Measurements from ENCODE around the gene CIT.

The CIT gene

DNA sequence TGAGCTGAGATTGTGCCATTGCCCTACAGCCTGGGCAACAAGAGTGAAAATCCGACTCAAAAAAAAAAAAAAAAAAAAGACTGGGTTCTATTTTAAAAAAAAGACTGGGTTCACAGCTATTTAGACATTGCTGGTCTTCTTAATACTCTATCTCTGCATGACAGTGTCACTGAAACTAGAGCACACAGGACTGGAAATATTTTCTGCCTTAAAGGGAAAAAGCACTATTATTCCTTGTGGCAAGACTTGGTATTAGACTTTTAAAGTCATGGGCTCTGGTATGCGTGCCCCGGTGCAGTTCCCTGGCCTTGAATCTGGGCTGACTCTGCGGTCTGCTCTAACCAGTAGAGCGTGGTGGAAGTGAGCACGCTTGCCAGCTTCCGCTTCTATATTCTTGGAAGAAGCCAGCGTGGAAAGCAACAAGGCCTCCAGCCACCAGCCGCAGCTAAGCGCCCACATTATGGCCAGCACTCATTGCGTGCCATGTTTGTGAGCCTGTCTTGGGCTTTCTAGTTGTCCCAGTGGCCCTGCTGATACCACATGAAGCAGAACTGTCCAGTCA is 177.8 kb downstream of the CIT start:
- no peak for DNase-seq (ENCODE audit: low read depth)

DNA sequence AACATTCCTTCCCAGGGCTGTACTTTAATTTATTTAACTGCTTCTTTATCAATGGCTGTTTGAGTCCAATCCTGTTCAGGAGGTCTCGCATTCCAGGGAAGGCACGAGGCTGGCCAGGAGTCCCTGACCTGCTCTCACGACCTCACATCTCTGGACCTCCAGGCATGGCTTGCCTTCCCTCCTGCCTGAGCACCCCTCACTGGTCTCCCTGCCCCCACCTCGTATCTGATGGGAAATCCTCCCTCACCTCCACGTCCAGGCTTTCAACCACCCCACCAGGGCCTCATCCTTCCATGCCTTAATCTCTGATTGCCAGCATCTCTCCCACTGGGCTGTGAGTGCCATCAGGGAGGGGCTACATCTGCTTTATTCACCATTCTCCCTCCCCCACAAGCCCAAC is 180.2 kb downstream of the CIT start:
- no peak for DNase-seq (ENCODE audit: low read depth)

DNA sequence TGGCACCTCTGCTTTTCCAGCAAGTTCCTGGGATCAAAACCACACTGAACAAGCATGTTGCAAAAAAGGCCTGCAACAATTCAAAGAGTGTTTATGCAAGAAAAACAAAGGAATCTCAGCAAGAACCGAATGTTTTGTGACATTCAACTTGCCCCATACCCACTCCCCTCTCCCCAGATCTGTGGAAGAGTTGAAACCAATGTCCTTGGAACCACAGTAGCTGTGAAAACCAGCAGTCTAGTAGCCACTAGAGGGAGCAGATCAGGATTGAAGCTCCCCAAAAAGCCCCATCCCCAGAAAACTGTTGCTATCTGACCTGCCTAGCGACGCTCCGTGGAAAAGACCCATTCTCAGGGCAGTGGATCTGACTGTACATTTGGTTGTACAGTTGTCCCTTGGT is 182.1 kb downstream of the CIT start:
- no peak for DNase-seq (ENCODE audit: low read depth)

- no peak for DNase-seq (ENCODE audit: low read depth)
Observed at GRCh38 chr12:119694111-119694510, 183.0 kb downstream of the CIT start.

- DNase-seq (ENCODE audit: low read depth), result no peak
Observed at GRCh38 chr12:119693511-119693910, 183.6 kb downstream of the CIT start.

DNA sequence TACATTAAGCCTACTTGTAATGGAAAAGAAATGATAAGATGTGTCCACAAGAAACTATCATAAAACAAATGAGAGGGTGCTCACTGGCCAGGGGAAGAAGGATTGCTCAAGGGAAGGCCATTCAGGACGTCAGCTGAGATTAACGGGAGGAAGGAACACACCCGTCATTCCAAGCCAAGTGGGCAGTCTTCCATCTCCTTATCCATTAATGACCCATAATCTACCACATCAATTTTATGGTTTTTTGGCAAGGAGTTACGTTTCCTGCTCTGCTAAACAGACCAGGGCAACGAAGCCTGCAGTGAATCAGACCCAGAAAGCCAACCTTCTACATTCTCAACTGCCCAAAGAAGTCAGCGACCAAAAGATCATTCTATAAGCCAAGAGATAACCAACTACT is 184.1 kb downstream of the CIT start:
- no peak for DNase-seq (ENCODE audit: low read depth)

- DNase-seq (ENCODE audit: low read depth), result no peak
Observed at GRCh38 chr12:119692410-119692809, 184.7 kb downstream of the CIT start.

GRCh38 chr12:119691202-119691810 is 185.8 kb downstream of the CIT start:
- DNase-seq (ENCODE audit: low read depth), result no peak

DNA sequence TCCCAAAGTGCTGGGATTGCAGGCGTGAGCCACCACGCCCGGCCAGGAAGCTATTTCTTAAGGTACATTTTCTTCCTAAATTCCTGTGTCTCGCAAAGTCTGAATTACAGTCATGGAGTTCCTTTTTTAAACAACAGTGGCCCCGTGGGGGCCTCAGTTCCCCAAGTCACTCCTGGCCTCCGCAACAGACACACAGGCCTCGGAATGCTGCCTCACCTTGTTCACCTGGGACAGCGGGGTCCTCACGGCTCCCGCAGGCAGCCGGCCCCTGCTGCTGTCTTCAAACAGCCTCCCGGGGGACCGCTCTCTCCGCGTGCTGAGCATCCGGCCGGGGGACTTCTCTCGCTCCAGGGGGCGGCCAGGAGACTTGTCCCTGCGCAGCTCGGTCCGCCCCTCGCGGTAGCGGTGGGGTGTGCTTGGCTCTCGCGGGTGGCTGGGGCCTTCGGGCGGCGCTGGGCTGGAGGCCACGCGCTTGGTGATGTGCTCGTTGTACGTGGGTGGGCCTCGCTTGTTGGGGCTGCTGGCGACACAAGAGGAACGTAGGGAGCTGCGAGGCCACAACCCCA is 187.1 kb downstream of the CIT start:
- DNase-seq (ENCODE audit: low read depth), result no peak

DNA sequence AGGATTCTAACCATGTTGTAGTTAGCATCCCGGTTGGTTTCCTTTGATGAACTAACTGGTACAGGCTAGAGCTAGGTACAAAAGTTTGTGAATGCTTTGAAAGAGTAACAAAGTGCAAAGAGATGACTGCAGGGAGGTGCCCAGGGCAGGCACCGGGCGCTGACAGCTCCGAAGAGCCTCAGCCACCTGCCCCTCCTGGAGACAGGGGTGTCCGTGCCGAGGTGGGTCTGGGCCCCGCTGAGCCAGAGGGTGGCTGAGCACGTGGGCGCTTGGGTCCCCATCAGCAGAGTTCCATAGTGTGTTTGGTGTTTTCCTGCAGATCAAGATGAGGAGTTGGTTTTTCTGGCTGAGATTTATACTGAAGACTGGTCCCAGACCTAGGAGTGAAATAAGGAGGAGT is 189.2 kb downstream of the CIT start:
- DNase-seq (ENCODE audit: low read depth), result no peak

- DNase-seq (ENCODE audit: low read depth), result no peak
Observed at GRCh38 chr12:119687406-119687805, 189.7 kb downstream of the CIT start.

- DNase-seq (ENCODE audit: low read depth), result no peak
Observed at GRCh38 chr12:119686776-119687175, 190.3 kb downstream of the CIT start.

DNA sequence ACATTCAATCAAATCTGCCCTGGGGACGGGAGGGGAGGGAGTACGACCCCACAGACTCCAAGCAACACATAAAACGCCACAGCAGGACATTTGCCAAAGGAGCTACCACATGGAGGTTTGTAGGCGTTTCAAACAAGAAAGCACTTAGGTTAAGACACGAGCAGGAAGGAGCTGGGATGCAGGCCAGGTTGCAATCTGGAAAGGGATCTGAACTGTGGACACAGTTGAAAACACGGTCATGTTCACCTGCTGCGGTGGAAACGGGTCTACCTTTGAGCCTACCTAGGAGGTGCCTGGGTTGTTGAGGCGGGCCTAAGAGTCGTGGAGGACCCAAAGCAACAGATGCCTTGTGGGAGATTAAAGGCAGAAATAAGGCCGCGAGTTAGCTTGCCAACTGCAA is 190.8 kb downstream of the CIT start:
- no peak for DNase-seq (ENCODE audit: low read depth)

DNA sequence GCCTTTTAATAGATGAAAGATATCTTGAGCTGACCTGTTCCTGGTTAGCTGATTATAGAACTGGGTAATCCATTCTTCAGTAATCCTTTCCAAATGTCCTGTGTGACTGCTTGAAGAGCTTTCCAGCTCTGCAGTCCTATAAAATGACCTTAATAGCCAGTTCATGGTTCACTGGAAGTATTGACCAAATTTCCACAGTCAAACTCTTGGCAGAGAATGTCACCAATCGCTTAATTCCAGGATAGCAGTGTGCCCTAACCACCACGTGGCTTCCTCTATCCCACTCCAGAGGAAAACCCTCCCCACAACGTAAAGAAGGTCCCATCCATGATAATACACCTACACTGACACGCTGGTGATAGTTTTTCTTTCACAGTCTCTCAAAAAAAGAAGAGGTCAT is 191.7 kb downstream of the CIT start:
- no peak for DNase-seq (ENCODE audit: low read depth)

DNA sequence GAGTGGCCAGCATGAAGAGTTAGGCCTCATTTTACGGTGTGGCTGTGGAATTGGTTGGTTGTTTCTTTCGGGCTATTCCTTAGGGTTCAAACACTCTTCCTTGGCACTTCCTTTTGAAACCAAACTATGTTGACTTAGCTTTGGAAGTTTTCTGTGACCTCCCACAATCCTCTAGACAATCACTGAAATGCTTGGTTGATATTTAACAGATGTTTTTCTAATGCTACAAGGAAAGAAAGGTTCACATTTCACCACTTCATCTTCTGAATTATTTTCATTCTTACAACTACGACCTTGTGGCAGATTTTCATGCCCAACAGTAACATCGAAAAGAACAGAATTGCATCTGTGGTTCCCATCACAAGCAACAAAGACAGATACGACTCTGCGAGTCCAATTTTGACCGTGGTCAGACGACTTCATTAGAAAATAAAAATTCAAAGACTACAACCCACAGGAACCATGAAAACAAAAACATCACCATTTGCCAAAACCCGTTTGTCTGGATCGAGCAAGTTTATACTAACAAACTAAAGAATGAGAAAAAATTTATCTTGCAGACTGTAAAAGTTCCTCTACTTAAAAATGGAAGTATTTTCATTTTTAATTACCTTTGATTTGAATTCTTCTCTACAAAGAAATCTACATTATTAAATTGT is 192.3 kb downstream of the CIT start:
- no peak for DNase-seq (ENCODE audit: low read depth)

GRCh38 chr12:119683816-119684215 is 193.3 kb downstream of the CIT start:
- no peak for DNase-seq (ENCODE audit: low read depth)

GRCh38 chr12:119683413-119683812 is 193.7 kb downstream of the CIT start:
- no peak for DNase-seq (ENCODE audit: low read depth)

- DNase-seq (ENCODE audit: low read depth), result no peak
Observed at GRCh38 chr12:119682639-119683252, 194.4 kb downstream of the CIT start.

DNA sequence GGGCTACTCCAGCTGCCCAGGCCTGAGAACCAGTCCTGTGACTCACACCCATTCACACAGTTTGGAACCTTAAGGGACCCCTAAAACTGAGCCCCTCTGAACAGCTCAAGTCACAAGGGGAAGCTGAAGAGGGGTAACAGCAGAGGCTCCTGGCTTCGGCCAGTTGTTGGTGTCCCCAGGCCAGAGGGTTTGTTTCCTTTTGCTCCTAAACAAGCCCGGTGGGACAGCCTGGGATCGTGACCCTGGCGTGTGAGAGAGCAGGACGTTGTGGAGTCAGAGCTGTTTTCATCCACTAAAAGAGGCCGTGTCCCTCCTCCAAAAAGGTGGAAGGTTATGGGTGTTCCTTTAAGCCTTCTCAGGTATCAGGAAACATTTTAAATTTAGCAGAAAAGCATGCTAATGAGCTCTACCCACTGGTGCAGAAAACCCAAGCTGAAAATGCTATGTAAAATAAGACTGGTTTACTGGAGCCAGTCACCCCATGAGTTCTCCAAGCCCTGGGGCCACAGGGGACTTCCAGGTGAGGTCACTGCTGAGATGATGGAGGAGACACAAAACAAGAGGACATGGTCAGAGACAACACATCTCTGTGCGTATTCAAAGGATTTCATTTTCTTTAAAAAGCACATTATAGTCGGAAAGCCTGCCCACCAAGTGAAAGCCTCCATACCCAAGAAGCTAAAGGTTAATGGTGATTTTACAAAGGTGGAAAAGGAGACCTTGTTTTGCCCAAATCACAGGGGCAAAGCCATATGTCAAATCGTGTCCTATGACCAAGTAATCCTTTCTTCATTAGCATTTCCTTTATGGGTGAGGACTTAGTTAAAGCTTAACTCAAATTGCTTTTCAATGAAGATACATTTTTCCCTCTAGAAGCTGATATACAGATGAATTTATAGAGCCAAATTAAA is 195.1 kb downstream of the CIT start:
- no peak for DNase-seq (ENCODE audit: low read depth)

GRCh38 chr12:119681111-119681510 is 196.0 kb downstream of the CIT start:
- DNase-seq (ENCODE audit: low read depth), result no peak

GRCh38 chr12:119679490-119679889 is 197.6 kb downstream of the CIT start:
- no peak for DNase-seq (ENCODE audit: low read depth)

- DNase-seq (ENCODE audit: low read depth), result no peak
Observed at GRCh38 chr12:119679081-119679480, 198.0 kb downstream of the CIT start.
